Right atrium auricular region (tissue), 2 donors: ENCODE data around the gene SLC66A3. TPM values are rescaled to one million over a fixed set of nuclear protein-coding genes. Genes with fewer than 3 reads are reported as not detected.

ENCODE experiments used
- DNase-seq: peaks from one replicate; pipeline ENCODE4 v3.0.0-alpha.2; 2019; ENCODE audit warnings: low spot score
- H3K27ac ChIP-seq, 2 donors: fragments of 200-600 bp; sonication (generic); 1 replicate in 1 of 2; 2 replicates in 1 of 2; pipeline ENCODE4 v1.5.1; 2016 to 2019
- H3K27me3 ChIP-seq, 2 donors: fragments of 200-600 bp; sonication (generic); one replicate each; pipeline versions ENCODE4 v1.5.1 to v1.6.0; 2017 to 2019
- H3K36me3 ChIP-seq: fragments of 200-600 bp; sonication (generic); one replicate; pipeline ENCODE4 v1.5.1; 2016
- H3K4me1 ChIP-seq, 2 donors: fragments of 200-600 bp; sonication (generic); one replicate each; pipeline versions ENCODE4 v1.5.1 to v1.6.0; 2017 to 2019
- H3K4me3 ChIP-seq, 2 donors: fragments of 200-600 bp; sonication (generic); 1 replicate in 1 of 2; 2 replicates in 1 of 2; pipeline ENCODE4 v1.5.1; 2017 to 2019; ENCODE audit warnings: mild to moderate bottlenecking in 1 of 2, moderate library complexity in 1 of 2
- H3K9me3 ChIP-seq, 2 donors: fragments of 200-600 bp; sonication (generic); one replicate each; pipeline ENCODE4 v1.5.1; 2019
- total RNA-seq, 2 donors: library from RNA; depleted of rRNA; stranded (reverse); fragments of >200 nt; gene quantifications; one replicate each; pipeline ENCODE4 v1.1.0, GENCODE V29; 2016
- TF ChIP-seq, protein P1 (sequence below), 2 donors: fragments of 200-600 bp; sonication (generic); IDR thresholded peaks; one replicate each; pipeline ENCODE4 v1.5.1; 2019; ENCODE audit warnings: antibody characterized with exemption in 2 of 2

SLC66A3 gene
- total RNA-seq, 2 donors from 2014 or later, result 18.7 to 19.2 TPM

DNA sequence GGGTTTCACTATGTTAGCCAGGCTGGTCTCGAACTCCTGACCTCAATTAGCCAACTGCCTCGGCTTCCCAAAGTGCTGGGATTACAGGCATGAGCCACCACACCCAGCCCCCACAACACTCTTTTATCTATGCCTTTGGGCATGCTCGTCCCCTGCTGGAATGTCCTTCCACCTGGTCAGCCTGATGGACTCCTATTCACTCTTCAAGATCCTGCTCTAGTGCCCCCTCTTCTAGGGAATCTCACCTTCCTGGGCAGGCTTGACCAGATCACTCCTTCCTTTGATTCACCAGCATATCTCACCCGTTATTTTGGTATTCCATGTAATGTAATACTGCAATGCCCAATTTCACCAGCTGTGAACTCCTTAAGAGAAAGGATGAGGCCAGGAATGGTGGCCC lies 13.9 kb upstream of the SLC66A3 start:
- Histone ChIP-seq H3K9me3 (no peaks in the 10 kb centered on the region), H3K4me3 (no peak overlapping the region), H3K27ac (no peak overlapping the region), H3K36me3 (no peaks in the 10 kb centered on the region), H3K27me3 (no peaks in the 10 kb centered on the region), H3K4me1 (no peaks in the 10 kb centered on the region)
- TF ChIP-seq, protein P1, sequence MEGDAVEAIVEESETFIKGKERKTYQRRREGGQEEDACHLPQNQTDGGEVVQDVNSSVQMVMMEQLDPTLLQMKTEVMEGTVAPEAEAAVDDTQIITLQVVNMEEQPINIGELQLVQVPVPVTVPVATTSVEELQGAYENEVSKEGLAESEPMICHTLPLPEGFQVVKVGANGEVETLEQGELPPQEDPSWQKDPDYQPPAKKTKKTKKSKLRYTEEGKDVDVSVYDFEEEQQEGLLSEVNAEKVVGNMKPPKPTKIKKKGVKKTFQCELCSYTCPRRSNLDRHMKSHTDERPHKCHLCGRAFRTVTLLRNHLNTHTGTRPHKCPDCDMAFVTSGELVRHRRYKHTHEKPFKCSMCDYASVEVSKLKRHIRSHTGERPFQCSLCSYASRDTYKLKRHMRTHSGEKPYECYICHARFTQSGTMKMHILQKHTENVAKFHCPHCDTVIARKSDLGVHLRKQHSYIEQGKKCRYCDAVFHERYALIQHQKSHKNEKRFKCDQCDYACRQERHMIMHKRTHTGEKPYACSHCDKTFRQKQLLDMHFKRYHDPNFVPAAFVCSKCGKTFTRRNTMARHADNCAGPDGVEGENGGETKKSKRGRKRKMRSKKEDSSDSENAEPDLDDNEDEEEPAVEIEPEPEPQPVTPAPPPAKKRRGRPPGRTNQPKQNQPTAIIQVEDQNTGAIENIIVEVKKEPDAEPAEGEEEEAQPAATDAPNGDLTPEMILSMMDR (IDR thresholded peaks at IDR 0.05), result no peak
- no peak for DNase-seq

- no peak for DNase-seq
- Histone ChIP-seq H3K4me3 (no peak overlapping the region), H3K27me3 (no peaks in the 10 kb centered on the region), H3K36me3 (no peaks in the 10 kb centered on the region), H3K27ac (no peak overlapping the region), H3K9me3 (no peaks in the 10 kb centered on the region), H3K4me1 (no peaks in the 10 kb centered on the region)
- TF ChIP-seq, protein P1 (IDR thresholded peaks at IDR 0.05), result no peak
These were observed 12.9 kb upstream of the SLC66A3 start for GRCh38 chr2:11142330-11142729.

DNA sequence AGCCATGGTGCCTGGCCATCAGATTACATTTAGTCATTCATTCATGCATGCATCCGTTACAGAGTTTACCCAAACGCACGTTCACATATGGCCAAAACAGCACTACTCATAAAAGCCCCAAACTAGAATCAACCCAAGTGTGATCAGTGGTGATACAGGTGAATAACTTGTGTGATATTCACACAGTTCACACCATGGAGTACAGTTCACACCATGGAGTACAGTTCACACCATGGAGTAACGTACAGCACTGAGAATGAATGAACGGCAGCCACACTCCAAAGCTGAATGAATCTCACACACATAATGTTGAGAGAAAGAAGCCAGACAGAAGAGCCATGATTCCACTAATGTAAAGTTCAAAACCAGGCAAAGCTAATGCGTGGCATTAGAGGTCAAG lies 12.3 kb upstream of the SLC66A3 start:
- H3K4me3 ChIP-seq, result no peak overlapping the region

GRCh38 chr2:11144077-11144737 lies 11.1 kb upstream of the SLC66A3 start:
- DNase-seq, result no peak
- H3K27ac ChIP-seq, result no peak overlapping the region
- H3K9me3 ChIP-seq, result no peaks in the 10 kb centered on the region
- H3K4me1 ChIP-seq, result no peaks in the 10 kb centered on the region
- no peaks in the 10 kb centered on the region for H3K27me3 ChIP-seq
- H3K4me3 ChIP-seq, result no peak overlapping the region
- H3K36me3 ChIP-seq, result no peaks in the 10 kb centered on the region
- TF ChIP-seq, protein P1 (IDR thresholded peaks at IDR 0.05), result no peak

More for the DNA sequence above, 12.3 kb upstream of the SLC66A3 start:
- Histone ChIP-seq H3K4me1 (no peaks in the 10 kb centered on the region), H3K27ac (no peak overlapping the region), H3K27me3 (no peaks in the 10 kb centered on the region), H3K9me3 (no peaks in the 10 kb centered on the region), H3K36me3 (no peaks in the 10 kb centered on the region)
- TF ChIP-seq, protein P1 (IDR thresholded peaks at IDR 0.05), result no peak
- DNase-seq, result no peak

DNA sequence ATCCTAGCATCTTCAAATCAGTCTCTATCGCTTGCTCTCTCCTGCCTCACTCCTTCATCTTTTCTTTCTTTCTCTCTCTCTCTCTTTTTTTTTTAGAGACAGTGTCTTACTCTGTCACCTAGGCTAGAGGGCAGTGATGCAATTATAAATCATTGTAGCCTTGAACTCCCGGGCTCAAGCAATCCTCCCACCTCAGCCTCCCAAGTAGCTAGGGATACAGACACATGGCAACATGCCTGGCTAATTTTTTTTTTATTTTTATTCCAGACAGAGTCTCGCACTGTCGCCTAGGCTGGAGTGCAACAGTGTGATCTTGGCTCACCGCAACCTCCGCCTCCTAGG lies 10.6 kb upstream of the SLC66A3 start:
- DNase-seq, result no peak
- no peak overlapping the region for H3K4me3 ChIP-seq
- TF ChIP-seq, protein P1 (IDR thresholded peaks at IDR 0.05), result no peak

GRCh38 chr2:11145350-11145749 lies 9.9 kb upstream of the SLC66A3 start:
- no peaks in the 10 kb centered on the region for H3K9me3 ChIP-seq
- H3K4me1 ChIP-seq, result no peaks in the 10 kb centered on the region
- H3K36me3 ChIP-seq, result no peaks in the 10 kb centered on the region
- H3K27ac ChIP-seq, result no peak overlapping the region
- no peak for DNase-seq
- TF ChIP-seq, protein P1 (IDR thresholded peaks at IDR 0.05), result no peak
- H3K27me3 ChIP-seq, result no peaks in the 10 kb centered on the region
- H3K4me3 ChIP-seq, result no peak overlapping the region

More for the DNA sequence above, 10.6 kb upstream of the SLC66A3 start:
- H3K36me3 ChIP-seq, result no peaks in the 10 kb centered on the region
- no peak overlapping the region for H3K27ac ChIP-seq
- H3K9me3 ChIP-seq, result no peaks in the 10 kb centered on the region
- H3K4me1 ChIP-seq, result no peaks in the 10 kb centered on the region
- no peaks in the 10 kb centered on the region for H3K27me3 ChIP-seq
